Measurements from ENCODE around the gene IDH3A.
A peak's percentile ranks its signal among the peaks of the same experiment; 100 is the strongest.

Gene IDH3A

GRCh38 chr15:78149068-78149804 lies at the start of gene IDH3A:
Gene IDH3A, plus strand, starts transcription at chr15:78149362. Its CDS starts 42 bp downstream, at chr15:78149404.
- peak; percentile 96 for ATAC-seq
- TF ChIP-seq GLIS3 (CRISPR knock-in tag; IDR thresholded peaks at IDR 0.05), result no peak
- TF ChIP-seq PATZ1 (CRISPR knock-in tag; IDR thresholded peaks at IDR 0.05; ENCODE audit: borderline replicate concordance), result no peak
- no peak for TF ChIP-seq TSHZ2 (CRISPR knock-in tag; IDR thresholded peaks at IDR 0.05)
- TF ChIP-seq RARB (CRISPR knock-in tag; IDR thresholded peaks at IDR 0.05), result no peak
- no peak for TF ChIP-seq TOX (CRISPR knock-in tag; IDR thresholded peaks at IDR 0.05; ENCODE audit: borderline replicate concordance)
- TF ChIP-seq ZNF565 (CRISPR knock-in tag; conservative IDR thresholded peaks at IDR 0.05; ENCODE audit: low read depth), result no peak
- TF ChIP-seq ARNTL (CRISPR knock-in tag; IDR thresholded peaks at IDR 0.05; ENCODE audit: borderline replicate concordance, low read depth), result no peak
- no peak for TF ChIP-seq ZFP30 (CRISPR knock-in tag; IDR thresholded peaks at IDR 0.05)

GRCh38 chr15:78100886-78101285 lies 48.3 kb upstream of the IDH3A start:
- ATAC-seq, result no peak
- TF ChIP-seq CSRNP3 (CRISPR knock-in tag; IDR thresholded peaks at IDR 0.05) (no peak), ZFP3 (CRISPR knock-in tag; IDR thresholded peaks at IDR 0.05) (no peak), ZC3H10 (CRISPR knock-in tag; IDR thresholded peaks at IDR 0.05) (no peak), ESRRG (CRISPR knock-in tag; IDR thresholded peaks at IDR 0.05) (no peak), POU6F1 (CRISPR knock-in tag; IDR thresholded peaks at IDR 0.05; ENCODE audit: borderline replicate concordance, low read depth) (no peak), ARNTL (CRISPR knock-in tag; IDR thresholded peaks at IDR 0.05; ENCODE audit: borderline replicate concordance, low read depth) (no peak), ZNF565 (CRISPR knock-in tag; conservative IDR thresholded peaks at IDR 0.05; ENCODE audit: low read depth) (no peak), TOX (CRISPR knock-in tag; IDR thresholded peaks at IDR 0.05; ENCODE audit: borderline replicate concordance) (no peak), ISL1 (CRISPR knock-in tag; IDR thresholded peaks at IDR 0.05) (no peak), BACH2 (CRISPR knock-in tag; IDR thresholded peaks at IDR 0.05; ENCODE audit: borderline replicate concordance) (no peak), ZNF70 (CRISPR knock-in tag; IDR thresholded peaks at IDR 0.05) (no peak), CREB5 (CRISPR knock-in tag; IDR thresholded peaks at IDR 0.05; ENCODE audit: low read depth) (no peak), RARB (CRISPR knock-in tag; IDR thresholded peaks at IDR 0.05) (no peak), TSHZ2 (CRISPR knock-in tag; IDR thresholded peaks at IDR 0.05) (no peak), SNAI2 (CRISPR knock-in tag; IDR thresholded peaks at IDR 0.05) (no peak), ZFP30 (CRISPR knock-in tag; IDR thresholded peaks at IDR 0.05) (no peak)

All from SK-N-SH treated with all-trans-retinoic acid at 6 μM for 48 hours (cell line).